Esophagus squamous epithelium (tissue), 4 donors: ENCODE data around the gene MYH7B.
A peak's percentile ranks its signal among the peaks of the same experiment; 100 is the strongest.

ENCODE experiments used
- POLR2A ChIP-seq, 4 donors: fragments of 450-650 bp; IDR thresholded peaks; one replicate each; pipeline ENCODE4 v1.6.1; 2017; ENCODE audit warnings: antibody characterized with exemption in 4 of 4, mild to moderate bottlenecking in 4 of 4, moderate library complexity in 3 of 4
- TF ChIP-seq, protein P1 (sequence below), 6 experiments: fragments of 450-650 bp in 4 of 6; fragments of 200-600 bp in 2 of 6; sonication (generic) in 2 of 6; IDR thresholded peaks; one replicate each; pipeline ENCODE4 v1.5.1; 2016 to 2019; ENCODE audit warnings: antibody characterized with exemption in 6 of 6, mild to moderate bottlenecking in 4 of 6, moderate library complexity in 4 of 6

DNA sequence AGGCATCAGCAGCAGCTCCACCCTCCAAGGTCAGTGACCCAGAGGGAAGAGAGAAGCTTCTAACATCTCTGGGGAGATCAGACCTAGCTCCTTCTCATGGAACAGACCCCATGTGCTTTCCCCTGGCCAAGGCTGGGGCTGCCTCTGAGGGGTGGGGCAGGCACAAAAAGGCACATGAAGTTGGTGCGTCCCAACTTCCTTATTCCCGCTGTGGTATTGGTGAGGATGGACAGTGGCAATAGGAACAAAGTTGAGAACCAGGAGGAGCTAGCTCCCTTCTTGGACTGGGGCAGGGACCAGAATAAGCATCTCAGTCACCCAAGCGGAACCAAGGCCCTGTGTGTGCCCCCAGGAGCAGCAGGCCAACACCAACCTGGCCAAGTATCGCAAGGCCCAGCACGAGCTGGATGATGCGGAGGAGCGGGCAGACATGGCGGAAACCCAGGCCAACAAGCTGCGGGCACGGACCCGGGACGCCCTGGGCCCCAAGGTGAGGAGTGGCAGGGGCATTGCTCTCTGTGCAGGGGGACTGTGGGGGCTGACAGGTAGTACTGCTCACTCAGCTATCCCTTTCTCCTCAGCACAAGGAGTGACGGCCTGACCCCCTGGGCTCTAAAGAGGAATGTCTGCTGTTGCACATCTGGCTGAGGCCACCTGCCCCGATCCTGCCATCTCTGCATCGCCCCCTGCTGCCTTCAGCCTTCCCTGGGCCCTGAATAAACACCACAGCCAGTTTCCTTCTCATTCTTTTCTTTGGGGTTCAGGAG is 46.1 kb downstream of the MYH7B start:
- TF ChIP-seq POLR2A (IDR thresholded peaks at IDR 0.05): no peak
- TF ChIP-seq, protein P1, sequence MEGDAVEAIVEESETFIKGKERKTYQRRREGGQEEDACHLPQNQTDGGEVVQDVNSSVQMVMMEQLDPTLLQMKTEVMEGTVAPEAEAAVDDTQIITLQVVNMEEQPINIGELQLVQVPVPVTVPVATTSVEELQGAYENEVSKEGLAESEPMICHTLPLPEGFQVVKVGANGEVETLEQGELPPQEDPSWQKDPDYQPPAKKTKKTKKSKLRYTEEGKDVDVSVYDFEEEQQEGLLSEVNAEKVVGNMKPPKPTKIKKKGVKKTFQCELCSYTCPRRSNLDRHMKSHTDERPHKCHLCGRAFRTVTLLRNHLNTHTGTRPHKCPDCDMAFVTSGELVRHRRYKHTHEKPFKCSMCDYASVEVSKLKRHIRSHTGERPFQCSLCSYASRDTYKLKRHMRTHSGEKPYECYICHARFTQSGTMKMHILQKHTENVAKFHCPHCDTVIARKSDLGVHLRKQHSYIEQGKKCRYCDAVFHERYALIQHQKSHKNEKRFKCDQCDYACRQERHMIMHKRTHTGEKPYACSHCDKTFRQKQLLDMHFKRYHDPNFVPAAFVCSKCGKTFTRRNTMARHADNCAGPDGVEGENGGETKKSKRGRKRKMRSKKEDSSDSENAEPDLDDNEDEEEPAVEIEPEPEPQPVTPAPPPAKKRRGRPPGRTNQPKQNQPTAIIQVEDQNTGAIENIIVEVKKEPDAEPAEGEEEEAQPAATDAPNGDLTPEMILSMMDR (IDR thresholded peaks at IDR 0.05): peak in 2 of 6 experiments; percentile 16 to 47
